ENCODE measurements around the gene SLC7A6. TPM values are rescaled to one million over a fixed set of nuclear protein-coding genes. Genes with fewer than 3 reads are reported as not detected.

SLC7A6 gene
- total RNA-seq, 4 donors from 2014 or later = 20.6 to 145 (median 31.4) TPM

DNA sequence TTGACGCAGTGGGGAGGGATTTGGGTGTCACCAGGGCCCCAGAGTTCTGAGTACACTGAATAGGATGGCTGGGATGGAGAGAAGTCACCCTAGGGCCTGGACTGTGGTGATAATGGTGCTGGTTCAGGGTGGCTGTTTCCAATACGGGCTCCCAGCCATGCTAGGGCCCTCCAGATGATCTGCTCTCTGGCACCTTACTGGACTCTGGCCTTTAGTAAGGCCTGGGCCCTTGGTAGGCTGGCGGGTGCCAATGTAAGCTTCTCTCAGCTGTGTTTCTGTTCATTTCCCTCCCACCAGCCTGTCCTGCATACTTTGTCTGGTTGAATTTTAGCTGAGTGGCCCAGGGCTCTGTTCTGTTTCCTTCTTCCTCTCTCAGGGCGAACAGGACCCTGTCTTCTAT, 16.4 kb upstream of the SLC7A6 start:
- H3K4me1 ChIP-seq = peaks cover 16 to 28% (median 21%) of the 10 kb centered on the region in 4 donors
- no peaks in the 10 kb centered on the region for H3K9me3 ChIP-seq
- peaks cover 0 to 7% (median 0%) of the 10 kb centered on the region in 4 donors for H3K36me3 ChIP-seq
- H3K27ac ChIP-seq = peak overlapping the region in 3 of 4 donors; percentile 3 to 11 (median 10)
- no peak overlapping the region for H3K4me3 ChIP-seq
- H3K27me3 ChIP-seq = no peaks in the 10 kb centered on the region
- 70 to 87% methylated on average over 2 to 4 of the region's 4 CpGs for WGBS, 2 donors (ENCODE audit: low coverage in 1 of 2)
- TF ChIP-seq CTCF (IDR thresholded peaks at IDR 0.05) = no peak
- TF ChIP-seq POLR2A (IDR thresholded peaks at IDR 0.05) = no peak
- no peak for TF ChIP-seq POLR2AphosphoS5 (IDR thresholded peaks at IDR 0.05)
- no peak for TF ChIP-seq EP300 (IDR thresholded peaks at IDR 0.05; ENCODE audit: low read depth)
- DNase-seq = no peak
- in situ Hi-C loops (cut with MboI; ENCODE audit: low pct_ligation_motif_present in 1 of 4, low pct_unique_long_range_greater_than_20kb in 1 of 4, low sequenced_read_pairs in 3 of 4) (loop anchor here in 1 of 4 donors (25.0 kb wide), 1 partner anchor 161 kb away; the partner anchor contains the start of gene NFATC3), intact Hi-C loops (cut with DNase I; ENCODE audit: low total_unique reads) (no loop called here)

DNA sequence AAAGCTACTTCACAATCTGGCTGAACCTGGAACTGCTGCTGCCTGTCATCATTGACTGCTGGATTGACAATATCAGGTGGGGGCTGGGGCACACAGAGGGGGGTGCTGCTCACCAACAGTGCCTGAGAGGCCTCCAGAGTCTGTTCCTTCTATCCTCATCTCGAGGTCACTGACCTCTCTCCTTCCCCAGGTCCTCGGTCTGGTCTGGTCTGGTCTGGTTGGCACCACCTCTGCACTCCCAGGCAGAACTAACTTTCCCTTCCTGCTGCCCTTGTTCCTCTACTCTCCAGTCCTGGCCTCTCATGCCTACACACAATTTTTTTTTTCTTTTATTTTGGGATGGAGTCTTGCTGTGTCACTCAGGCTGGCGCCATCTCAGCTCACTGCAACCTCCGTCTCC, 15.0 kb upstream of the SLC7A6 start:
- Histone ChIP-seq H3K27me3 (no peaks in the 10 kb centered on the region), H3K4me3 (no peak overlapping the region), H3K4me1 (peaks cover 13 to 25% (median 19%) of the 10 kb centered on the region in 4 donors), H3K36me3 (peaks cover 0 to 7% (median 0%) of the 10 kb centered on the region in 4 donors), H3K9me3 (no peaks in the 10 kb centered on the region), H3K27ac (no peak overlapping the region)
- TF ChIP-seq POLR2AphosphoS5 (IDR thresholded peaks at IDR 0.05) (no peak), CTCF (IDR thresholded peaks at IDR 0.05) (no peak), POLR2A (IDR thresholded peaks at IDR 0.05) (no peak), EP300 (IDR thresholded peaks at IDR 0.05; ENCODE audit: low read depth) (no peak)
- WGBS, 2 donors (ENCODE audit: low coverage in 1 of 2) = 80 to 92% methylated on average over 1 to 4 of the region's 4 CpGs
- intact Hi-C loops (cut with DNase I; ENCODE audit: low total_unique reads) (no loop called here), in situ Hi-C loops (cut with MboI; ENCODE audit: low pct_ligation_motif_present in 1 of 4, low pct_unique_long_range_greater_than_20kb in 1 of 4, low sequenced_read_pairs in 3 of 4) (loop anchor here in 1 of 4 donors (25.0 kb wide), 1 partner anchor 162 kb away; the partner anchor contains the start of gene NFATC3)
- DNase-seq = no peak

GRCh38 chr16:68250951-68251350, 13.4 kb upstream of the SLC7A6 start:
- H3K4me1 ChIP-seq = peaks cover 7 to 19% (median 12%) of the 10 kb centered on the region in 4 donors
- TF ChIP-seq EP300 (IDR thresholded peaks at IDR 0.05; ENCODE audit: low read depth) (no peak), CTCF (IDR thresholded peaks at IDR 0.05) (no peak), POLR2A (IDR thresholded peaks at IDR 0.05) (no peak), POLR2AphosphoS5 (IDR thresholded peaks at IDR 0.05) (no peak)
- no peaks in the 10 kb centered on the region for H3K27me3 ChIP-seq
- in situ Hi-C loops (cut with MboI; ENCODE audit: low pct_ligation_motif_present in 1 of 4, low pct_unique_long_range_greater_than_20kb in 1 of 4, low sequenced_read_pairs in 3 of 4) (loop anchor here in 1 of 4 donors (10.0 kb wide), 1 partner anchor 74 kb away; no protein-coding TSS in a partner anchor), intact Hi-C loops (cut with DNase I; ENCODE audit: low total_unique reads) (no loop called here)
- no peak overlapping the region for H3K4me3 ChIP-seq
- H3K9me3 ChIP-seq = no peaks in the 10 kb centered on the region
- H3K27ac ChIP-seq = no peak overlapping the region
- no peak for DNase-seq
- peaks cover 0 to 16% (median 6%) of the 10 kb centered on the region in 4 donors for H3K36me3 ChIP-seq
- 83 to 88% methylated on average over 4 to 6 of the region's 6 CpGs for WGBS, 2 donors (ENCODE audit: low coverage in 1 of 2)

DNA sequence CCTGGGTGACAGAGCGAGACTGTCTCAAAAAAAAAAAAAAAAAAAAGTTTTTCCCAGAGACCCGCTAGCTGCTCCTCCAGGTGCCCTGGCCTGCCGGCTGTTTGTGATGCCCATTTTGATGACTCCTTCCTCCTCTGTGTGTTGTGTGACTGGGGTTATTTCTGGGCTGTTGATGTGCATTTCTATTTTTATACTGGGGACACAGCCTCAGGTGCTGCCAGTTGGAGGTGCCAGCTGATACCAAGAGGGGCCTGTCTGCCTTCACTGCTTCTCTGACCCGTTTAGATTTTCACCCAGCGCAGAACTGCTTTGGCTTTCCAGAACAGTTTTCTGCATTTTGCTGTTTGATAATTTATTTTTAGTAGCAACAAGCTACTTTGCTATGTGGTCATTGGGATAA, 12.5 kb upstream of the SLC7A6 start:
- peak overlapping the region in 3 of 4 donors; percentile 0 to 46 (median 13) for H3K27ac ChIP-seq
- no peak overlapping the region for H3K4me3 ChIP-seq
- no peaks in the 10 kb centered on the region for H3K27me3 ChIP-seq
- peaks cover 2 to 12% (median 4%) of the 10 kb centered on the region in 4 donors for H3K4me1 ChIP-seq
- H3K9me3 ChIP-seq = no peaks in the 10 kb centered on the region
- no peak for DNase-seq
- in situ Hi-C loops (cut with MboI; ENCODE audit: low pct_ligation_motif_present in 1 of 4, low pct_unique_long_range_greater_than_20kb in 1 of 4, low sequenced_read_pairs in 3 of 4) (loop anchor here in 1 of 4 donors (10.0 kb wide), 1 partner anchor 73 kb away; no protein-coding TSS in a partner anchor), intact Hi-C loops (cut with DNase I; ENCODE audit: low total_unique reads) (no loop called here)
- no peak for TF ChIP-seq CTCF (IDR thresholded peaks at IDR 0.05)
- TF ChIP-seq POLR2A (IDR thresholded peaks at IDR 0.05) = no peak
- no peak for TF ChIP-seq POLR2AphosphoS5 (IDR thresholded peaks at IDR 0.05)
- TF ChIP-seq EP300 (IDR thresholded peaks at IDR 0.05; ENCODE audit: low read depth) = no peak
- 75 to 86% methylated on average over 2 to 5 of the region's 5 CpGs for WGBS, 2 donors (ENCODE audit: low coverage in 1 of 2)
- peaks cover 0 to 16% (median 6%) of the 10 kb centered on the region in 4 donors for H3K36me3 ChIP-seq

Data from transverse colon (tissue), 4 donors.